Camera-type eye (tissue), 1 donor: ENCODE results near the gene CEP128. TPM values are rescaled to one million over a fixed set of nuclear protein-coding genes. Genes with fewer than 3 reads are reported as not detected.

Source experiments
- total RNA-seq: library from RNA; depleted of rRNA; stranded (reverse); fragments of >200 nt; gene quantifications from one replicate; pipeline ENCODE4 v1.2.3, GENCODE V29; 2014

The CEP128 gene
- 19.5 TPM for total RNA-seq

GRCh38 chr14:80941241-80942185, at the start of gene CEP128:
Gene CEP128, minus strand, starts transcription at chr14:80941738.

GRCh38 chr14:80955416-80955941, 13.9 kb upstream of the CEP128 start, which contains the start of gene TSHR:
Gene TSHR, plus strand, starts transcription at chr14:80955621. Its CDS starts 60 bp downstream, at chr14:80955681.

Other genes with a start within 250 kb of the CEP128 start
- 0.88 TPM for gene TSHR, start 13.9 kb upstream of the CEP128 start, total RNA-seq